ENCODE results near the gene SLC27A2.

Gene SLC27A2

DNA sequence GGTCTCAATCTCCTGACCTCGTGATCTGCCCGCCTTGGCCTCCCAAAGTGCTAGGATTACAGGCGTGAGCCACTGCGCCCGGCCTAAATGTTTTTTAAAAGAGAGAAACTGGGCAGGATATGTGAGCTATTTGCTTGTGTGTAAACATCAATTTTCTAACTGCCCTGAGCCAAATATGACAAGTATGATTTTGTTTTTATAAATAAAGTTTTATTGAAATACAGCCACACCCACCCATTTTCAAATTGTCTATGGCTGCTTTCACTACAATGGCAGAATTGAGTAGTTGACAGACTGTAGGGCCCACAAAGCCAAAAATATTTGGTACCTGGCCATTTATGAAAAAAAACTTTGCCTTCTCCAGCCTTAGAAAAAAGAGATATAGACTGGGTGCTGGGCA, 99.4 kb downstream of the SLC27A2 start:
- no peak for DNase-seq
